Heart left ventricle (tissue), 13 donors: ENCODE results near the gene GADD45A.

Source experiments
- CTCF ChIP-seq, 12 donors: fragments of 200-600 bp; sonication (generic) in 4 of 12; IDR thresholded peaks; one replicate each; pipeline versions ENCODE4 v1.5.0 to v1.8.0; 2018 to 2022; ENCODE audit warnings: antibody characterized with exemption in 12 of 12, mild to moderate bottlenecking in 5 of 12
- POLR2A ChIP-seq, 2 donors: fragments of 450-650 bp; IDR thresholded peaks; one replicate each; pipeline ENCODE4 v1.6.1; 2017; ENCODE audit warnings: antibody characterized with exemption in 2 of 2, mild to moderate bottlenecking in 2 of 2, moderate library complexity in 2 of 2
- donor health status: ischemic (EF 13 %, LVEDD 7.1; RV severe dilation, severe dysfunction).
- donor health status: DM: no; HTN: yes; CAD: no.
- donor health status: DM: no; HTN: no; CAD: no.
- donor health status: ischemic (EF 25% LVEDD 6.9; RV normal size, moderate dysfunction).
- donor health status: ischemic (EF 25% LVEDD 5.7; RV mildly dilated, moderate dysfunction).
- donor health status: ischemic (EF 35%, LVEDD 5.7; RV mildly dilated, moderate dysfunction).
- donor health status: nonischemic (EF 11% LVEDD 7.7; RV severe dilation, severe dysfunction).
- donor health status: DM: yes; HTN: yes; CAD: no.
- donor health status: PGD.
- donor health status: ischemic (EF 29% LVEDD 5.4; RV normal size, mild dysfunction).
- donor health status: nonischemic (EF 23%, LVEDD 6.1; RV moderate dilation, normal function).

- TF ChIP-seq POLR2A (IDR thresholded peaks at IDR 0.05), result no peak
- TF ChIP-seq CTCF (IDR thresholded peaks at IDR 0.05), result no peak
Observed at GRCh38 chr1:67645495-67646144, 39.4 kb upstream of the GADD45A start.
